ENCODE data around the gene SLC28A1. TPM values are rescaled to one million over a fixed set of nuclear protein-coding genes. Genes with fewer than 3 reads are reported as not detected.
A peak's percentile ranks its signal among the peaks of the same experiment; 100 is the strongest.

The SLC28A1 gene
- total and polyA plus RNA-seq, 8 donors = 0.08 to 0.23 (median 0.14) TPM; not detected in 3

- DNase-seq (no peak), ATAC-seq (no peak)
- Histone ChIP-seq H3K27me3 (no peaks in the 10 kb centered on the region), H3K27ac (no peak overlapping the region), H3K9me3 (no peaks in the 10 kb centered on the region), H3K4me3 (no peak overlapping the region), H3K4me1 (no peaks in the 10 kb centered on the region), H3K36me3 (peaks cover 0 to 8% of the 10 kb centered on the region in 2 donors)
- intact Hi-C loops (cut with DNase I) = no loop called here
- TF ChIP-seq CTCF (IDR thresholded peaks at IDR 0.05) = no peak
These were observed 28.7 kb upstream of the SLC28A1 start for GRCh38 chr15:84855765-84856164.

GRCh38 chr15:84856731-84857417 lies 27.6 kb upstream of the SLC28A1 start:
- Histone ChIP-seq H3K9me3 (no peaks in the 10 kb centered on the region), H3K27ac (no peak overlapping the region), H3K27me3 (no peaks in the 10 kb centered on the region), H3K4me1 (no peaks in the 10 kb centered on the region), H3K36me3 (peaks cover 0 to 8% of the 10 kb centered on the region in 2 donors), H3K4me3 (no peak overlapping the region)
- TF ChIP-seq CTCF (IDR thresholded peaks at IDR 0.05) = no peak
- ATAC-seq (no peak), DNase-seq (peak in 1 of 4 donors; percentile 75)
- intact Hi-C loops (cut with DNase I) = no loop called here

GRCh38 chr15:84857418-84858004 lies 27.0 kb upstream of the SLC28A1 start:
- ATAC-seq = no peak
- no peak overlapping the region for H3K27ac ChIP-seq
- no peaks in the 10 kb centered on the region for H3K4me1 ChIP-seq
- H3K9me3 ChIP-seq = no peaks in the 10 kb centered on the region
- intact Hi-C loops (cut with DNase I) = no loop called here
- H3K27me3 ChIP-seq = no peaks in the 10 kb centered on the region
- DNase-seq = peak in 1 of 4 donors; percentile 62
- TF ChIP-seq CTCF (IDR thresholded peaks at IDR 0.05) = no peak
- no peak overlapping the region for H3K4me3 ChIP-seq
- H3K36me3 ChIP-seq = peaks cover 0 to 8% of the 10 kb centered on the region in 2 donors

- intact Hi-C loops (cut with DNase I) = no loop called here
- Histone ChIP-seq H3K27ac (no peak overlapping the region), H3K36me3 (peaks cover 0 to 8% of the 10 kb centered on the region in 2 donors), H3K4me1 (no peaks in the 10 kb centered on the region), H3K4me3 (no peak overlapping the region), H3K27me3 (no peaks in the 10 kb centered on the region), H3K9me3 (no peaks in the 10 kb centered on the region)
- no peak for ATAC-seq
- TF ChIP-seq CTCF (IDR thresholded peaks at IDR 0.05) = no peak
- peak in 1 of 4 donors; percentile 61 for DNase-seq
These were observed 26.2 kb upstream of the SLC28A1 start for GRCh38 chr15:84858231-84858630.

- H3K4me1 ChIP-seq = peaks cover 0 to 4% of the 10 kb centered on the region in 2 donors
- H3K27me3 ChIP-seq = no peaks in the 10 kb centered on the region
- DNase-seq (peak in 2 of 4 donors; percentile 71 to 74), ATAC-seq (peak; percentile 93)
- no peak overlapping the region for H3K4me3 ChIP-seq
- peaks cover 0 to 8% of the 10 kb centered on the region in 2 donors for H3K36me3 ChIP-seq
- intact Hi-C loops (cut with DNase I) = no loop called here
- no peaks in the 10 kb centered on the region for H3K9me3 ChIP-seq
- no peak for TF ChIP-seq CTCF (IDR thresholded peaks at IDR 0.05)
- peak overlapping the region in 1 of 2 donors; percentile 54 for H3K27ac ChIP-seq
These were observed 25.3 kb upstream of the SLC28A1 start for GRCh38 chr15:84859144-84859543.
